Measurements from ENCODE around the gene RBM20.

DNA sequence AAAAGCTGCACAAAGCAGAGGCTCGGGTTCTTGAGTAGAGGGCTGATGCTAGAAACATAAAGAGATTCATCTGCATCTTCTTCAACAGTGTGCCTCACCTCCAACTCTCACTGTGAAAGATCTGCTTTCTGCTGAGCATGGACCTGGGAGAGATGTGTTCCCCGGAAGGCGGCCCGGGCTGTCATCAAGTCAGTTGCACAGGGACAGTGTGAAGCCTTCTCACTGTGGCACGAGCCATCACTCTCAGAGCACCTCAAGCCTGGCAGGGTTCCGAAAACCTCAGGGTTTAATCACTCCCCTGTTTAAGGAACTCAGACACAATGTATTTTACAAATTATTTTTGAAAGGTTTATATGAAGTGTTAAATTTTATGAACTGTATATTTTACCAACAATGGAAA is 98.7 kb downstream of the RBM20 start:
- TF ChIP-seq, protein P1, sequence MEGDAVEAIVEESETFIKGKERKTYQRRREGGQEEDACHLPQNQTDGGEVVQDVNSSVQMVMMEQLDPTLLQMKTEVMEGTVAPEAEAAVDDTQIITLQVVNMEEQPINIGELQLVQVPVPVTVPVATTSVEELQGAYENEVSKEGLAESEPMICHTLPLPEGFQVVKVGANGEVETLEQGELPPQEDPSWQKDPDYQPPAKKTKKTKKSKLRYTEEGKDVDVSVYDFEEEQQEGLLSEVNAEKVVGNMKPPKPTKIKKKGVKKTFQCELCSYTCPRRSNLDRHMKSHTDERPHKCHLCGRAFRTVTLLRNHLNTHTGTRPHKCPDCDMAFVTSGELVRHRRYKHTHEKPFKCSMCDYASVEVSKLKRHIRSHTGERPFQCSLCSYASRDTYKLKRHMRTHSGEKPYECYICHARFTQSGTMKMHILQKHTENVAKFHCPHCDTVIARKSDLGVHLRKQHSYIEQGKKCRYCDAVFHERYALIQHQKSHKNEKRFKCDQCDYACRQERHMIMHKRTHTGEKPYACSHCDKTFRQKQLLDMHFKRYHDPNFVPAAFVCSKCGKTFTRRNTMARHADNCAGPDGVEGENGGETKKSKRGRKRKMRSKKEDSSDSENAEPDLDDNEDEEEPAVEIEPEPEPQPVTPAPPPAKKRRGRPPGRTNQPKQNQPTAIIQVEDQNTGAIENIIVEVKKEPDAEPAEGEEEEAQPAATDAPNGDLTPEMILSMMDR (IDR thresholded peaks at IDR 0.05), result no peak
- no peak for TF ChIP-seq JUN (IDR thresholded peaks at IDR 0.05)
- TF ChIP-seq RCOR1 (IDR thresholded peaks at IDR 0.05; ENCODE audit: low read depth, low read length), result no peak
- TF ChIP-seq RFX5 (IDR thresholded peaks at IDR 0.05), result no peak
- no peak for TF ChIP-seq POLR2A (IDR thresholded peaks at IDR 0.05; ENCODE audit: low read length)
- TF ChIP-seq EP300 (IDR thresholded peaks at IDR 0.05), result no peak
- TF ChIP-seq RAD21 (conservative IDR thresholded peaks at IDR 0.05 in 1 of 2, IDR thresholded peaks at IDR 0.05 in 1 of 2), result no peak
- no peak for TF ChIP-seq JUNB (IDR thresholded peaks at IDR 0.05)
- no peak for TF ChIP-seq KDM1A (IDR thresholded peaks at IDR 0.05; ENCODE audit: low read depth)
- TF ChIP-seq ZSCAN20 (CRISPR knock-in tag; IDR thresholded peaks at IDR 0.05), result no peak
- TF ChIP-seq, protein P2, sequence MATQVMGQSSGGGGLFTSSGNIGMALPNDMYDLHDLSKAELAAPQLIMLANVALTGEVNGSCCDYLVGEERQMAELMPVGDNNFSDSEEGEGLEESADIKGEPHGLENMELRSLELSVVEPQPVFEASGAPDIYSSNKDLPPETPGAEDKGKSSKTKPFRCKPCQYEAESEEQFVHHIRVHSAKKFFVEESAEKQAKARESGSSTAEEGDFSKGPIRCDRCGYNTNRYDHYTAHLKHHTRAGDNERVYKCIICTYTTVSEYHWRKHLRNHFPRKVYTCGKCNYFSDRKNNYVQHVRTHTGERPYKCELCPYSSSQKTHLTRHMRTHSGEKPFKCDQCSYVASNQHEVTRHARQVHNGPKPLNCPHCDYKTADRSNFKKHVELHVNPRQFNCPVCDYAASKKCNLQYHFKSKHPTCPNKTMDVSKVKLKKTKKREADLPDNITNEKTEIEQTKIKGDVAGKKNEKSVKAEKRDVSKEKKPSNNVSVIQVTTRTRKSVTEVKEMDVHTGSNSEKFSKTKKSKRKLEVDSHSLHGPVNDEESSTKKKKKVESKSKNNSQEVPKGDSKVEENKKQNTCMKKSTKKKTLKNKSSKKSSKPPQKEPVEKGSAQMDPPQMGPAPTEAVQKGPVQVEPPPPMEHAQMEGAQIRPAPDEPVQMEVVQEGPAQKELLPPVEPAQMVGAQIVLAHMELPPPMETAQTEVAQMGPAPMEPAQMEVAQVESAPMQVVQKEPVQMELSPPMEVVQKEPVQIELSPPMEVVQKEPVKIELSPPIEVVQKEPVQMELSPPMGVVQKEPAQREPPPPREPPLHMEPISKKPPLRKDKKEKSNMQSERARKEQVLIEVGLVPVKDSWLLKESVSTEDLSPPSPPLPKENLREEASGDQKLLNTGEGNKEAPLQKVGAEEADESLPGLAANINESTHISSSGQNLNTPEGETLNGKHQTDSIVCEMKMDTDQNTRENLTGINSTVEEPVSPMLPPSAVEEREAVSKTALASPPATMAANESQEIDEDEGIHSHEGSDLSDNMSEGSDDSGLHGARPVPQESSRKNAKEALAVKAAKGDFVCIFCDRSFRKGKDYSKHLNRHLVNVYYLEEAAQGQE (IDR thresholded peaks at IDR 0.05), result no peak

Measured in A549 (cell line).